DND-41 (cell line): ENCODE measurements around the gene MACIR.

Experiments
- CTCF ChIP-seq: IDR thresholded peaks from 2 replicates; pipeline ENCODE4 v1.5.1; 2012; ENCODE audit warnings: borderline replicate concordance, low read length, moderate library complexity, mild to moderate bottlenecking; ENCODE audit not compliant: poor library complexity, severe bottlenecking; ENCODE audit errors: extremely low read depth
- EZH2 ChIP-seq: IDR thresholded peaks from 3 replicates; pipeline ENCODE4 v1.6.1; 2012; ENCODE audit warnings: borderline replicate concordance, low read depth, mild to moderate bottlenecking, moderate library complexity, low read length, inconsistent platforms; ENCODE audit not compliant: severe bottlenecking

DNA sequence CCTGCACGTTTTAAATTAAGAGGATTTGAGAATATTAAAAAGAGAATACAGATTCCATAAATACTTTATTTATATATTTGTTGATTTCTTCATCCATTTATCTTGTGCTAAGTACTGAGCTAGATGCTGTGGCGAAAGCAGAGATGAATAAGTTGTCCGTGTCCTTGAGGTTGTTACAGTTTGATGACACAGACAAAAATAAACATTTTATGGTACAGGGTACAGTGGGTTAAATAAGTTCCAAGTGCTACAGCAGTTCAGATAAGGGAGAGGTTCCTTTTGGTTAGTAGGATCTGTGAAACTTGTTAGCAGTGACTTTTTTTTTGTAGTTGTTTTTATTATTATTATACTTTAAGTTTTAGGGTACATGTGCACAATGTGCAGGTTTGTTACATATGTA lies 50.2 kb downstream of the MACIR start:
- TF ChIP-seq CTCF (no peak), EZH2 (no peak)
